Activated CD4-positive, CD25-positive, alpha-beta regulatory T cell treated with anti-CD3 and anti-CD28 coated beads, Interleukin-2, amount 50 U/mL, for 16 hours (primary cell): Measurements from ENCODE around the gene ARHGAP36.

Experiments
- DNase-seq: peaks from one replicate; pipeline ENCODE4 v3.0.0-alpha.2; 2020; ENCODE audit warnings: low read depth, low spot score

ARHGAP36 gene

DNA sequence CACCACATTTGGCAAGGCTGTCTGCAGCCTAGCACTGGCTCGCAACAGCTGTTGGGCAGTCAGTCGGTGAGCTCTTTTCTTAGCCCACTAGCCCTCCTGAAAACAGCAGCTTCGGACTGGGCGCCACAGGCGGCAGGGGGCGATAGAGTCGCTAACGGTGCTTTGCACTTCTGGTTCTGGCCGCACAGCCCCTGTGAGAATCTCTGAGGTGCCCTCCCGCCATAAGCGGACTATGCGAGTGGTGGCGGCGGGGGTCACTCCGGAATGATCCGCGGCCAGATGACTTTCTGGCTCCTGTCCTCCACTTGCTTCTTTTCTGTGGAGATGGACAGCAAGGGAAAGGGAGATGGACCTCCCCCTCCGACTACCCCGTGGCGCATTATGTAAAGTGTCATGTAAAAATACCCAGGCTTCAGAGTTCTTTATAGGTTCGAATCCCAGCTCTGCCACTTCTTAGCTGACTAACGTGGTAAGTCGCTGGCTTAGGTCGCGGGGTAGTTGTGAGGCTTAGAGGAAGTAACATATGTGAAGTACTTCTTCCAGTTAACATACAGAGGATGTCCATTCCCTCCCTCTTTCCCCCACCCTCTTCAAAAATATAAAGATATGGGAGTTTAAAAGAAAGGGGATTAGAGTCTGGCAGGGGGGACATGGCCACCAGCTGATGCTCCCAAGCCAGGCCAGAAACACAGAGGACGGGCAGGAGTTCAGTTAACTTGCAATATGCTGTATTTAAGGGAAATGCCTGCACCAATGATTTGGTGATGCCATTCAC lies 11.0 kb downstream of the ARHGAP36 start:
- no peak for DNase-seq

DNA sequence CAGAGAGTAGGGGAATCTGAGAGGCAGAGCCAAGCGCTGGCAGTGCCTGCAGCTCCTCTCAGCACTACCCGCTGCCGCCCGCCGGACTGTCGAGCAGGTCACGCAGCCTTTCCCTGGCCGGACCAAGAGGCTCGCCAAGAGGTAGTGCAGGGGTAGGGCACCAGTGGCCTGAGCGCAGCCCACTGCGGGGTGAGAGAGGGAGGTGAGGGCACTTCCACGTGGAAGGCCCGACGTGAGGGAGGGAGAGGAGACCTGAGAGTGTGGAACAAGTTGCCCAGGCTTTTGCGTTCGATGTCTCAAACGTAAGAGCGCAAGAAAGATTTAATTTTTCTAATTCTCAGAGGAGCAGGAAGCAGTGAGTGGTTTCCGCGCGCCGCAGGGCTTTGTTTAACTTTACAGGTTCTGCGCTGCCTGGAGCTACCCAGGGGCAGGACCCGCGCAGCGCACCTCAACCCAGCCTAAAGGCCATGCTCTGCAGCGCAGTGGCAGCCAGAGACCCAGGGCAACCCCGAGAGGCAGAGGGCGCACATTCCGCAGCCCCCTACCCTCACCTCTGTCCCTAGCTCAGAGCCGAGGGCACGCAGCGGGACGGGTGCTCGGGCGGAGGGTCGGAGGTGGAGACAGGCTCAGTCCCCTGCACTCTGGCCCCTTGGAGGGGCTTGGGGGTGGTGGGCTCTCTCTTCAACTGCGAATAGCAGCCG lies 14.9 kb downstream of the ARHGAP36 start:
- no peak for DNase-seq

DNA sequence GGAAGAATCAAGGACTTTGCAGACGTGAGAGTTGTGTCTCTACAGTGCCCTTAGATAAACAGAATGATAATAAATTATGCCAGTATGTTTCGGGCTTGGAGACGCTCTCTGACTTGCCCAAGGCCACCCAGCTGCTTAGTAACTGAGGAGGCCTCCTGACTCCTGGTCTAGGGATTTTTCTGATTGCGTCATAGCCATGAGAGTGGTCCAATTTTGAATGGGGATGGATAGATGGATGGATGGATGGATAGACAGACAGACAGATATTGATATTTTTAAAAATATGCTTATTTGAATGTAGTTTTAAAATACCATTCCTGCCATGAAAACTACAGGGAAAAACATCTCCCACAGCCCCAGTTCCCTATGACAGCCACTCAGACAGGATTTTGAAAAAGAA lies 15.5 kb downstream of the ARHGAP36 start:
- no peak for DNase-seq

DNA sequence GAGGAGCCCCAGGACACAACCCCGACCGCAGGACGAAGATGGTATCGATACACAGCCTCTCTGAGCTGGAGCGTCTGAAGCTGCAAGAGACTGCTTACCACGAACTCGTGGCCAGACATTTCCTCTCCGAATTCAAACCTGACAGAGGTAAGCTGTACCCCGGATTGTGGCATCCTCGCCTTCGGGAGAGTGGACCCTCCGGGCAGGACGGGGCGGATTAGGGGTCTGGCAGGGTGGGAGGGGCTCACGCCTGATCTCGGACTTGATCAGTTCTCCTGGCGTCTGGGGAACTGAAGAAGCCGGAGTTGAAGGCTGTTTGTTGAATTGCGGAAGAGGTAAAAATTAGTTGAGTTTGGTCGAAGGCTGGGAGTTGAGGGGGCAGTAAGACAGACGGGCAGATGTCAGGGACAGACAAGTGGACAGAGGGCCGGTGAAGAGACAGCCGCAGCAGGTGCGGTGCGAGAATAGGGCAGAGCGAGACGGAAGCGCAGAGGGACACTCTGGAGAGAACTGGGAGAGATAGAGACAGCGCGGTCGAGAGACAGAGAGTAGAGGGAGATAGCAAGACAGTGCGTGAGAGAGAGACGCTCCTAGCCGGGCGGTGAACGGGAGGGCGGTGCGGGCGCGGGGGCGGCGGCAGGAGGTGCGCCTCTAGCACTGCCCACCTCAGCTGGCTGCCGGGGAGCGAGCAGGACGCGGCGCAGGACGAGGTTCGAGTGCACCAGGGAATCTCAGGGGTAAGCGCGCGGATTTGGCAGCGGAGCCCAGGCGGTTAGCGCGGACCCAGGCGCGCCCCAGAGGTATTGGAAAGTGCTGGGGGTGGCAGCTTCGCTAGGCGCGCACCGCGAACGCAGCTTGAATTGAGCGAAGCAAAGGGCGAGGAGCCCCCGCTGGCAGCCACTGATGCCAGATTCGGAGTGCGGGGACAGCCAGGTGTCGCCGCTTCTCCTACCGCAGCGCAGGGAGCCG lies 23.9 kb downstream of the ARHGAP36 start:
- no peak for DNase-seq

DNA sequence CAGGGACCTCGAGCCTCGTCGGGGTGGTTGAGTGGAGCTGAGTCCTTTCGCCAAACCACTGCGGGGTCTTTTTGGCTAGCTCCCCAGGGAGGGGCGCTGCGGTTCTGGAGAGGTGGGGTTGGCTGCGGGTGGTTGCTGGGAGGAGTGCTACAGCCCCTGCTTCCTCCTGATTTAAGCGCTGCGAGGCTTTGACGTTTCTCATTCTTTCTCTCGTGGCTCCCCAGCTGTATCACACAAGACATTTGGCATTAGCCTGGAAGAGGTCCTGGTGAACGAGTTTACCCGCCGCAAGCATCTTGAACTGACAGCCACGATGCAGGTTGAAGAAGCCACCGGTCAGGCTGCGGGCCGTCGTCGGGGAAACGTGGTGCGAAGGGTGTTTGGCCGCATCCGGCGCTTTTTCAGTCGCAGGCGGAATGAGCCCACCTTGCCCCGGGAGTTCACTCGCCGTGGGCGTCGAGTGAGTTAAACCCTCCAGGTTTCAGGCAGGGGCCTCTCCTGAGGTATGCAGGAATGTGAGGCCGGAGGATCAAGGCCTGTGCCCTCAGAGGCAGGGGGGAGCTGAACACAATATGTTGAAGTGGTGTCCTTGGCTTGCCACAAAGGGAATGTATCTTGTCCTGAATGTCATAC lies 25.5 kb downstream of the ARHGAP36 start:
- no peak for DNase-seq

DNA sequence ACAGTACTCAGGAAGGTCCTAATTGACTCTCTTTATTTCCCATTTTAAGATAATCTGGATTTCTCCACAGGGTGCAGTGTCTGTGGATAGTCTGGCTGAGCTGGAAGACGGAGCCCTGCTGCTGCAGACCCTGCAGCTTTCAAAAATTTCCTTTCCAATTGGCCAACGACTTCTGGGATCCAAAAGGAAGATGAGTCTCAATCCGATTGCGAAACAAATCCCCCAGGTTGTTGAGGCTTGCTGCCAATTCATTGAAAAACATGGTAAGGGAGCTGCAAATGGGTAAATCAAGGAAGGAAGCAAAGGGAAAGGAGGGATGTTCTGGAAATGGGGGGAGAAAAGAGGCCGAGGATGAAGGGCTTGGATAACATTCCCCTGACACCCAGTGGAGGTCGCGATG lies 26.0 kb downstream of the ARHGAP36 start:
- DNase-seq: no peak

DNA sequence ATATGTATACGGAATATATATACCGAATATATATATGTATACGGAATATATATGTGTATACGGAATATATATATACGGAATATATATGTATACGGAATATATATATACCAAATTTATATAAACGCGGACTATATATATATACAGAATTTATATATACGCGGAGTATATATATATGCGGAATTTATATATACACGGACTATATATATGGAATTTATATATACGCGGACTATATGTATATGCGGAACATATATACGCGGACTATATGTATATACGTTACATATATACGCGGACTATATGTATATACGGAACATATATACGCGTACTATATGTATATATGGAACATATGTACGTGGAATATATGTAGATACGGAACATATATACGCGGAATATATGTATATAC lies 78.6 kb downstream of the ARHGAP36 start:
- DNase-seq: no peak

DNA sequence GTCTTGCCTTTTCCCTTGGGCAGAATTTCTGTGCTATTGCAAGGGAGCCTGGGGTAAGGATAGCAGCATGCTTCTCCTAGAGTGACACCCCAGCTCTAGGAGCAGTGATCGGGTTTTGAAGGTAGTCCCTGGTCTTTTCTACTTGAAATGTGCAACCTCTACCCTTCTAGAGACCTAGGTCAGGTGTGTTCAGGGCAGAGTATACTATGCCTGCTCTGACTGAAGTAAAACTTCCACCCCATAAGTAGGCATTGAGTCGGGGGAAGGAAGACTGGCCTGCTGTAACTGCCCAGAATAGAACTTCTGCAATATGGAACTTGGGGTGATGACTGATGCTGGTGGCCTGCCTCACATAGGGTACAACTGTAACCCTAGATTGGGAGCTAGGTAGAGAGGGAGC lies 80.9 kb downstream of the ARHGAP36 start:
- no peak for DNase-seq
